Stimulated activated CD4-positive, alpha-beta T cell treated with anti-CD3 and anti-CD28 coated beads, Interleukin-4, amount 100 ng/mL, for 24 hours (primary cell): Measurements from ENCODE around the gene RIMS1.

Experiments
- DNase-seq: peaks from one replicate; pipeline ENCODE4 v3.0.0-alpha.2; 2020

Gene RIMS1

GRCh38 chr6:72417759-72418158 lies 531.4 kb downstream of the RIMS1 start:
- DNase-seq: no peak

GRCh38 chr6:72418495-72418894 lies 532.1 kb downstream of the RIMS1 start:
- DNase-seq: no peak

- DNase-seq: no peak
Measured at GRCh38 chr6:72419966-72420365, 533.6 kb downstream of the RIMS1 start.

GRCh38 chr6:72420409-72420808 lies 534.1 kb downstream of the RIMS1 start:
- DNase-seq: no peak

- no peak for DNase-seq
Measured at GRCh38 chr6:72421387-72421786, 535.0 kb downstream of the RIMS1 start.

- no peak for DNase-seq
Measured at GRCh38 chr6:72422171-72422570, 535.8 kb downstream of the RIMS1 start.

GRCh38 chr6:72424476-72424875 lies 538.1 kb downstream of the RIMS1 start:
- no peak for DNase-seq

GRCh38 chr6:72425003-72425681 lies 538.8 kb downstream of the RIMS1 start:
- no peak for DNase-seq

GRCh38 chr6:72440611-72441010 lies 554.3 kb downstream of the RIMS1 start:
- no peak for DNase-seq

GRCh38 chr6:72446430-72446829 lies 560.1 kb downstream of the RIMS1 start:
- DNase-seq: no peak
